HepG2 (cell line): ENCODE measurements around the gene INO80E. TPM values are rescaled to one million over a fixed set of nuclear protein-coding genes. Genes with fewer than 3 reads are reported as not detected.

Source experiments
- FOXK1 ChIP-seq: sonication (generic); formaldehyde crosslinking; IDR thresholded peaks from 2 replicates; pipeline ENCODE4 v1.4.0; 2020; ENCODE audit warnings: low read depth, missing genetic modification reagents, borderline replicate concordance
- FOXM1 ChIP-seq: sonication (generic); formaldehyde crosslinking; IDR thresholded peaks from 2 replicates; pipeline ENCODE4 v1.5.0; 2020; ENCODE audit warnings: missing genetic modification reagents
- GTF3A ChIP-seq: sonication (generic); formaldehyde crosslinking; conservative IDR thresholded peaks from 2 replicates; pipeline ENCODE4 v1.4.0; 2020; ENCODE audit warnings: mild to moderate bottlenecking, missing genetic modification reagents
- HES4 ChIP-seq: sonication (generic); formaldehyde crosslinking; IDR thresholded peaks from 2 replicates; pipeline ENCODE4 v1.9.0; 2021; ENCODE audit warnings: mild to moderate bottlenecking, missing genetic modification reagents, borderline replicate concordance
- HNRNPL ChIP-seq: fragments of 200-400 bp; formaldehyde crosslinking; IDR thresholded peaks from 2 replicates; pipeline ENCODE4 v1.6.1; 2017; ENCODE audit warnings: mild to moderate bottlenecking, low read depth, low read length
- KLF11 ChIP-seq: IDR thresholded peaks from 2 replicates; pipeline ENCODE4 v1.6.1; 2016; ENCODE audit warnings: missing compliant biosample characterization
- KLF13 ChIP-seq: sonication (generic); formaldehyde crosslinking; IDR thresholded peaks from 2 replicates; pipeline ENCODE4 v1.4.0; 2020; ENCODE audit warnings: mild to moderate bottlenecking, missing genetic modification reagents
- NFE2L2 ChIP-seq: fragments of 150-350 bp; IDR thresholded peaks from 2 replicates; pipeline ENCODE4 v1.6.1; 2014; ENCODE audit warnings: low read length
- NFKB2 ChIP-seq: sonication (generic); formaldehyde crosslinking; IDR thresholded peaks from 2 replicates; pipeline ENCODE4 v1.4.0; 2020; ENCODE audit warnings: missing genetic modification reagents, borderline replicate concordance
- PHF8 ChIP-seq: sonication (generic); formaldehyde crosslinking; IDR thresholded peaks from 2 replicates; pipeline ENCODE4 v1.5.0; 2020; ENCODE audit warnings: missing genetic modification reagents
- SALL2 ChIP-seq: sonication (generic); formaldehyde crosslinking; IDR thresholded peaks from 2 replicates; pipeline ENCODE4 v1.8.1; 2023; ENCODE audit warnings: mild to moderate bottlenecking, missing genetic modification reagents, inconsistent platforms
- SMARCC2 ChIP-seq: fragments of 450-650 bp; IDR thresholded peaks from 2 replicates; pipeline ENCODE4 v1.6.1; 2017; ENCODE audit warnings: antibody characterized with exemption, mild to moderate bottlenecking
- ZNF44 ChIP-seq: sonication (generic); formaldehyde crosslinking; IDR thresholded peaks from 2 replicates; pipeline ENCODE4 v1.5.1; 2020; ENCODE audit warnings: mild to moderate bottlenecking, missing genetic modification reagents
- ZNF619 ChIP-seq: sonication (generic); formaldehyde crosslinking; IDR thresholded peaks from 2 replicates; pipeline ENCODE4 v1.4.0; 2020; ENCODE audit warnings: mild to moderate bottlenecking, missing genetic modification reagents
- ZNF724P ChIP-seq: sonication (generic); formaldehyde crosslinking; IDR thresholded peaks from 2 replicates; pipeline ENCODE4 v1.8.0; 2022; ENCODE audit warnings: missing genetic modification reagents, borderline replicate concordance
- ZNF773 ChIP-seq: sonication (generic); formaldehyde crosslinking; IDR thresholded peaks from 2 replicates; pipeline ENCODE4 v1.4.0; 2020; ENCODE audit warnings: missing genetic modification reagents, borderline replicate concordance
- polyA plus RNA-seq, 8 experiments: library from polyadenylated mRNA; depleted of rRNA in 3 of 8; stranded (reverse) in 7 of 8; unstranded in 1 of 8; fragments of >200 nt; fragmentation: Illumina TruSeq in 4 of 8; extraction: Trizol in 4 of 8; gene quantifications; 2 replicates each; pipeline versions ENCODE4 v1.2.1 to v1.2.3, GENCODE V29; 2011 to 2016; ENCODE audit warnings: low read depth in 4 of 8, missing spikeins in 1 of 8, mixed read lengths in 1 of 8; ENCODE audit not compliant: insufficient read depth in 1 of 8
- total RNA-seq, 5 experiments: library from RNA; depleted of rRNA; stranded (reverse); fragments of >200 nt; fragmentation: Illumina TruSeq; extraction: Trizol; gene quantifications; 2 replicates each; pipeline ENCODE4 v1.2.3, GENCODE V29; 2016; ENCODE audit warnings: low read depth in 1 of 5
- TF ChIP-seq, protein P1 (sequence below): sonication (generic); formaldehyde crosslinking; IDR thresholded peaks from 2 replicates; pipeline ENCODE4 v1.4.0; 2020; ENCODE audit warnings: mild to moderate bottlenecking, missing genetic modification reagents
- TF ChIP-seq, protein P2 (sequence below): sonication (generic); formaldehyde crosslinking; IDR thresholded peaks from 2 replicates; pipeline ENCODE4 v1.4.0; 2020; ENCODE audit warnings: missing genetic modification reagents, borderline replicate concordance
- TF ChIP-seq, protein P3 (sequence below), 2 experiments: sonication (generic) in 1 of 2; formaldehyde crosslinking in 1 of 2; IDR thresholded peaks; 2 replicates each; pipeline versions ENCODE4 v1.5.1 to v1.6.1; 2011 to 2020; ENCODE audit warnings: borderline replicate concordance in 1 of 2, low read depth in 1 of 2, low read length in 1 of 2, mild to moderate bottlenecking in 1 of 2, missing genetic modification reagents in 1 of 2, moderate library complexity in 1 of 2
- TF ChIP-seq, protein P4 (sequence below): sonication (generic); formaldehyde crosslinking; IDR thresholded peaks from 2 replicates; pipeline ENCODE4 v1.8.0; 2022; ENCODE audit warnings: missing genetic modification reagents, low read depth, mild to moderate bottlenecking, borderline replicate concordance
- TF ChIP-seq, protein P5 (sequence below): sonication (generic); formaldehyde crosslinking; IDR thresholded peaks from 2 replicates; pipeline ENCODE4 v1.5.0; 2020; ENCODE audit warnings: missing genetic modification reagents

INO80E gene
- total and polyA plus RNA-seq, 2 of the 13 experiments (the other 11 are each of a cell fraction or from before 2014, with no cell fraction given): 25.8 to 45.6 TPM

DNA sequence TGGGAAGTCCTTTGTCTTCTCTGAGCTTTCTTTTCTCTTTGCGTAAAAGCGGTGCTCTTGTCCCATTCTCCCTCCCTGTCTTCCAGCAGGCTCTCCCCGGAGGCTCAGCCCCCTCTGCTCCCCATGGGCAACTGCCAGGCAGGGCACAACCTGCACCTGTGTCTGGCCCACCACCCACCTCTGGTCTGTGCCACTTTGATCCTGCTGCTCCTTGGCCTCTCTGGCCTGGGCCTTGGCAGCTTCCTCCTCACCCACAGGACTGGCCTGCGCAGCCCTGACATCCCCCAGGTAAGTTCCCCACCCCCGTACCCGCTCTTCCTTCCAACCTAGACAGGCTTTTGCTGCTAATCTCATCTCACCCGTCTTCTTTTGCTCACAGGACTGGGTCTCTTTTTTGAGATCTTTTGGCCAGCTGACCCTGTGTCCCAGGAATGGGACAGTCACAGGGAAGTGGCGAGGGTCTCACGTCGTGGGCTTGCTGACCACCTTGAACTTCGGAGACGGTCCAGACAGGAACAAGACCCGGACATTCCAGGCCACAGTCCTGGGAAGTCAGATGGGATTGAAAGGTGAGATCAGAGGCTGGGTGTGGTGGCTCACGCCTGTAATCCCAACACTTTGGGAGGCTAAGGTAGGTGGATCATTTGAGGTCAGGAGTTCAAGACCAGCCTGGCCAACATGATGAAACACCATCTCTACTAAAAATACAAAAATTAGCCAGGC is 32.9 kb upstream of the INO80E start (continued):
- TF ChIP-seq ZNF724P (CRISPR knock-in tag) (no peak), SALL2 (CRISPR knock-in tag) (no peak), SMARCC2 (no peak), GTF3A (CRISPR knock-in tag) (no peak), FOXK1 (no peak), KLF13 (0 out of 2 replicates have a peak, but pooled peaks have one; percentile 26), HNRNPL (0 out of 2 replicates have a peak, but pooled peaks have one; percentile 73), NFE2L2 (no peak), ZNF44 (CRISPR knock-in tag) (0 out of 2 replicates have a peak, but pooled peaks have one; percentile 20), ZNF773 (CRISPR knock-in tag) (0 out of 2 replicates have a peak, but pooled peaks have one; percentile 57), HES4 (CRISPR knock-in tag) (no peak; the same call in 1 of the 2 replicates), NFKB2 (CRISPR knock-in tag) (peak; percentile 75; the same call in 1 of the 2 replicates), FOXM1 (no peak), PHF8 (0 out of 2 replicates have a peak, but pooled peaks have one; percentile 11), KLF11 (CRISPR knock-in tag) (no peak), ZNF619 (CRISPR knock-in tag) (no peak)
- TF ChIP-seq, protein P1, sequence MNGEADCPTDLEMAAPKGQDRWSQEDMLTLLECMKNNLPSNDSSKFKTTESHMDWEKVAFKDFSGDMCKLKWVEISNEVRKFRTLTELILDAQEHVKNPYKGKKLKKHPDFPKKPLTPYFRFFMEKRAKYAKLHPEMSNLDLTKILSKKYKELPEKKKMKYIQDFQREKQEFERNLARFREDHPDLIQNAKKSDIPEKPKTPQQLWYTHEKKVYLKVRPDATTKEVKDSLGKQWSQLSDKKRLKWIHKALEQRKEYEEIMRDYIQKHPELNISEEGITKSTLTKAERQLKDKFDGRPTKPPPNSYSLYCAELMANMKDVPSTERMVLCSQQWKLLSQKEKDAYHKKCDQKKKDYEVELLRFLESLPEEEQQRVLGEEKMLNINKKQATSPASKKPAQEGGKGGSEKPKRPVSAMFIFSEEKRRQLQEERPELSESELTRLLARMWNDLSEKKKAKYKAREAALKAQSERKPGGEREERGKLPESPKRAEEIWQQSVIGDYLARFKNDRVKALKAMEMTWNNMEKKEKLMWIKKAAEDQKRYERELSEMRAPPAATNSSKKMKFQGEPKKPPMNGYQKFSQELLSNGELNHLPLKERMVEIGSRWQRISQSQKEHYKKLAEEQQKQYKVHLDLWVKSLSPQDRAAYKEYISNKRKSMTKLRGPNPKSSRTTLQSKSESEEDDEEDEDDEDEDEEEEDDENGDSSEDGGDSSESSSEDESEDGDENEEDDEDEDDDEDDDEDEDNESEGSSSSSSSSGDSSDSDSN (CRISPR knock-in tag): no peak
- TF ChIP-seq, protein P2, sequence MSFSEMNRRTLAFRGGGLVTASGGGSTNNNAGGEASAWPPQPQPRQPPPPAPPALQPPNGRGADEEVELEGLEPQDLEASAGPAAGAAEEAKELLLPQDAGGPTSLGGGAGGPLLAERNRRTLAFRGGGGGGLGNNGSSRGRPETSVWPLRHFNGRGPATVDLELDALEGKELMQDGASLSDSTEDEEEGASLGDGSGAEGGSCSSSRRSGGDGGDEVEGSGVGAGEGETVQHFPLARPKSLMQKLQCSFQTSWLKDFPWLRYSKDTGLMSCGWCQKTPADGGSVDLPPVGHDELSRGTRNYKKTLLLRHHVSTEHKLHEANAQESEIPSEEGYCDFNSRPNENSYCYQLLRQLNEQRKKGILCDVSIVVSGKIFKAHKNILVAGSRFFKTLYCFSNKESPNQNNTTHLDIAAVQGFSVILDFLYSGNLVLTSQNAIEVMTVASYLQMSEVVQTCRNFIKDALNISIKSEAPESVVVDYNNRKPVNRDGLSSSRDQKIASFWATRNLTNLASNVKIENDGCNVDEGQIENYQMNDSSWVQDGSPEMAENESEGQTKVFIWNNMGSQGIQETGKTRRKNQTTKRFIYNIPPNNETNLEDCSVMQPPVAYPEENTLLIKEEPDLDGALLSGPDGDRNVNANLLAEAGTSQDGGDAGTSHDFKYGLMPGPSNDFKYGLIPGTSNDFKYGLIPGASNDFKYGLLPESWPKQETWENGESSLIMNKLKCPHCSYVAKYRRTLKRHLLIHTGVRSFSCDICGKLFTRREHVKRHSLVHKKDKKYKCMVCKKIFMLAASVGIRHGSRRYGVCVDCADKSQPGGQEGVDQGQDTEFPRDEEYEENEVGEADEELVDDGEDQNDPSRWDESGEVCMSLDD (CRISPR knock-in tag): no peak
- TF ChIP-seq, protein P3, sequence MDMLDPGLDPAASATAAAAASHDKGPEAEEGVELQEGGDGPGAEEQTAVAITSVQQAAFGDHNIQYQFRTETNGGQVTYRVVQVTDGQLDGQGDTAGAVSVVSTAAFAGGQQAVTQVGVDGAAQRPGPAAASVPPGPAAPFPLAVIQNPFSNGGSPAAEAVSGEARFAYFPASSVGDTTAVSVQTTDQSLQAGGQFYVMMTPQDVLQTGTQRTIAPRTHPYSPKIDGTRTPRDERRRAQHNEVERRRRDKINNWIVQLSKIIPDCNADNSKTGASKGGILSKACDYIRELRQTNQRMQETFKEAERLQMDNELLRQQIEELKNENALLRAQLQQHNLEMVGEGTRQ (IDR thresholded peaks at IDR 0.05; ENCODE audit: low read depth, low read length): no peak
- TF ChIP-seq, protein P3 (CRISPR knock-in tag; IDR thresholded peaks at IDR 0.05; ENCODE audit: borderline replicate concordance): no peak
- TF ChIP-seq, protein P4, sequence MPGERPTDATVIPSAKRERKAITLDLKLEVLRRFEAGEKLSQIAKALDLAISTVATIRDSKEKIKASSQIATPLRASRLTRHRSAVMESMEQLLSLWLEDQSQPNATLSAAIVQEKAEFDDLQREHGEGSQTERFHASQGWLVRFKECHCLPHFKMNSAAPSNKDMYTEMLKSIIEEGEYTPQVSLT: no peak
- TF ChIP-seq, protein P5, sequence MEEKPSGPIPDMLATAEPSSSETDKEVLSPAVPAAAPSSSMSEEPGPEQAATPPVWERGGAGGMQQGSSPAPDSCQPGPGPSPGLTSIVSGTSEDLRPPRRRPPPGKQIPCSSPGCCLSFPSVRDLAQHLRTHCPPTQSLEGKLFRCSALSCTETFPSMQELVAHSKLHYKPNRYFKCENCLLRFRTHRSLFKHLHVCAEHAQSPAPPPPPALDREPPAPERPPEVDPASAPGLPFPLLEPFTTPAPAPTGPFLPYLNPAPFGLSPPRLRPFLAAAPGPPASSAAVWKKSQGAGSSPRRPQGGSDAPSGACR (CRISPR knock-in tag): no peak
